Body of pancreas (tissue), 4 donors: Measurements from ENCODE around the gene ETV5. TPM values are rescaled to one million over a fixed set of nuclear protein-coding genes. Genes with fewer than 3 reads are reported as not detected.
"Not testable (repeated sequence)": the region's sequence is repeated elsewhere in the genome, so short reads cannot be mapped to it uniquely, and the experiment has no call there.

Experiments
- ATAC-seq: fragments of 150-250 bp; one replicate; pipeline ENCODE4 v1.9.1; 2016
- DNase-seq, 4 donors: peaks; one replicate each; pipeline ENCODE4 v3.0.0-alpha.2; 2019
- H3K27ac ChIP-seq, 4 donors: fragments of 200-600 bp; sonication (generic); 1 replicate in 3 of 4; 2 replicates in 1 of 4; pipeline versions ENCODE4 v1.5.1 to v1.6.1; 2016 to 2019; ENCODE audit warnings: mild to moderate bottlenecking in 1 of 4, mixed read lengths in 1 of 4, moderate library complexity in 1 of 4
- H3K27me3 ChIP-seq, 2 donors: fragments of 200-600 bp; sonication (generic); one replicate each; pipeline ENCODE4 v1.6.0; 2016; ENCODE audit warnings: mild to moderate bottlenecking in 1 of 2
- H3K36me3 ChIP-seq, 2 donors: fragments of 200-600 bp; sonication (generic); replicated peaks in 1 of 2; 2 replicates each; pipeline ENCODE4 v1.5.1; 2016; ENCODE audit warnings: low read depth in 2 of 2; ENCODE audit not compliant: insufficient read depth in 1 of 2
- H3K4me1 ChIP-seq: fragments of 200-600 bp; sonication (generic); one replicate; pipeline ENCODE4 v1.6.0; 2016
- H3K4me3 ChIP-seq, 2 donors: fragments of 200-600 bp; sonication (generic); 1 replicate in 1 of 2; 2 replicates in 1 of 2; pipeline ENCODE4 v1.5.1; 2016 to 2019
- H3K9me3 ChIP-seq, 3 donors: fragments of 200-600 bp; sonication (generic); 1 replicate in 2 of 3; 2 replicates in 1 of 3; pipeline ENCODE4 v1.5.1; 2016
- POLR2A ChIP-seq, 3 donors: fragments of 450-650 bp; IDR thresholded peaks; one replicate each; pipeline ENCODE4 v1.6.1; 2016; ENCODE audit warnings: antibody characterized with exemption in 3 of 3, mild to moderate bottlenecking in 2 of 3
- WGBS, 2 donors: methylation state at CpG; one replicate each; pipeline ENCODE4 v1.1.5; 2017; 5-methylcytosine and 5-hydroxymethylcytosine counted together
- intact Hi-C: fragments of 100-400 bp; cut with DNase I; formaldehyde crosslinking; loops from one replicate; pipeline ENCODE4 v1.15.1; 2023
- total RNA-seq, 2 donors: library from RNA; depleted of rRNA; stranded (reverse); fragments of >200 nt; gene quantifications; one replicate each; pipeline ENCODE4 v1.1.0, GENCODE V29; 2016
- TF ChIP-seq, protein P1 (sequence below), 7 experiments: fragments of 450-650 bp in 4 of 7; fragments of 200-600 bp in 3 of 7; sonication (generic) in 3 of 7; IDR thresholded peaks; one replicate each; pipeline ENCODE4 v1.5.1; 2016 to 2019; ENCODE audit warnings: antibody characterized with exemption in 7 of 7

The ETV5 gene
- total RNA-seq, 2 donors from 2014 or later: 14.5 to 39.2 TPM

DNA sequence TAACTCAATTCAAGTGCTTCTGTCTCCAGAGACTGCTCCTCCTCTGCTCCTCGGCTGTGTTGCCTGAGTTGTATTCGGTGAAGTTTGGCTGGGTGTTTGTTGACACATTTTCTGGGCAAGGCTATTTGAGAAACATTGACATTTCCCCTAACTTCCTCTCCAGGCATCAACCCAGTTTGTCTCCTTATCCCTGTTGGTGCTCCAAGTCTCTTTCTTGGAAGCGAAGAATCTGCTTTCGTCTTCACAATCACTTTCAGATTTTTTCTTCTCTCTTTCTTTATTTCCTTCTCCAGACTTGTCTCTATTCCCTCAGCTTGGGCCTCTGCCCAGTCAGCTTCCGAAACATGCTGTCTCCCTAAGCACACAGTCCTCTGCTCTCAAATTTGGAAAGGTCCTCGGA lies 84.7 kb downstream of the ETV5 start:
- Histone ChIP-seq H3K9me3 (no peaks in the 10 kb centered on the region), H3K4me1 (peaks cover 7% of the 10 kb centered on the region), H3K4me3 (no peak overlapping the region), H3K27ac (no peak overlapping the region), H3K27me3 (no peaks in the 10 kb centered on the region), H3K36me3 (no peaks in the 10 kb centered on the region)
- DNase-seq (peak in 3 of 4 donors; percentile 10 to 37 (median 23)), ATAC-seq (no peak)
- intact Hi-C loops: no loop called here
- TF ChIP-seq, protein P1, sequence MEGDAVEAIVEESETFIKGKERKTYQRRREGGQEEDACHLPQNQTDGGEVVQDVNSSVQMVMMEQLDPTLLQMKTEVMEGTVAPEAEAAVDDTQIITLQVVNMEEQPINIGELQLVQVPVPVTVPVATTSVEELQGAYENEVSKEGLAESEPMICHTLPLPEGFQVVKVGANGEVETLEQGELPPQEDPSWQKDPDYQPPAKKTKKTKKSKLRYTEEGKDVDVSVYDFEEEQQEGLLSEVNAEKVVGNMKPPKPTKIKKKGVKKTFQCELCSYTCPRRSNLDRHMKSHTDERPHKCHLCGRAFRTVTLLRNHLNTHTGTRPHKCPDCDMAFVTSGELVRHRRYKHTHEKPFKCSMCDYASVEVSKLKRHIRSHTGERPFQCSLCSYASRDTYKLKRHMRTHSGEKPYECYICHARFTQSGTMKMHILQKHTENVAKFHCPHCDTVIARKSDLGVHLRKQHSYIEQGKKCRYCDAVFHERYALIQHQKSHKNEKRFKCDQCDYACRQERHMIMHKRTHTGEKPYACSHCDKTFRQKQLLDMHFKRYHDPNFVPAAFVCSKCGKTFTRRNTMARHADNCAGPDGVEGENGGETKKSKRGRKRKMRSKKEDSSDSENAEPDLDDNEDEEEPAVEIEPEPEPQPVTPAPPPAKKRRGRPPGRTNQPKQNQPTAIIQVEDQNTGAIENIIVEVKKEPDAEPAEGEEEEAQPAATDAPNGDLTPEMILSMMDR (IDR thresholded peaks at IDR 0.05): no peak
- TF ChIP-seq POLR2A (IDR thresholded peaks at IDR 0.05): no peak
- WGBS, 2 donors: 49 to 55% methylated on average over 6 of the region's 6 CpGs

DNA sequence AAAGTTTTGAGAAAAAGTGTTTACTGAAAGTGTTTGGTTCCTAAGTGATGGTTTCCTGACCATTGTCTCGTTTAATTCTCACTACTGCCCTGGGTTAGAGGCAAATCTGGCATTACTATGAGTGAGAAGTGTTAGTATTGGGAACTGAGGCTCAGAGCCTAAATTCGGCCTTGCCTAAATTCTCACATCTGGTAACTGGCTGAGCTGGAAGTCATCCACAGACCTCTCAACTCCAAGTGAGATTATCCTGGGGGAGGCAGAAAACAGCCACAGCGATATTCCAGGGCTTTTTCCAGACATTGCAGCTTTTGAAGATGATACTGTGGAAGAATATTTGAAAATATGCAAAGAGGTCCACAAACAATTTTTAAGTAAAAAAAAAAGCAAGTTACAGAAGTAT lies 86.0 kb downstream of the ETV5 start:
- no peak for ATAC-seq
- DNase-seq: no peak
- H3K4me3 ChIP-seq: no peak overlapping the region
- no peak for TF ChIP-seq POLR2A (IDR thresholded peaks at IDR 0.05)
- TF ChIP-seq, protein P1 (IDR thresholded peaks at IDR 0.05): no peak
- WGBS, 2 donors: 79 to 81% methylated on average over 3 of the region's 3 CpGs
- H3K36me3 ChIP-seq: no peaks in the 10 kb centered on the region
- no peaks in the 10 kb centered on the region for H3K9me3 ChIP-seq
- intact Hi-C loops: no loop called here
- no peaks in the 10 kb centered on the region for H3K27me3 ChIP-seq
- H3K27ac ChIP-seq: no peak overlapping the region
- H3K4me1 ChIP-seq: peaks cover 7% of the 10 kb centered on the region

DNA sequence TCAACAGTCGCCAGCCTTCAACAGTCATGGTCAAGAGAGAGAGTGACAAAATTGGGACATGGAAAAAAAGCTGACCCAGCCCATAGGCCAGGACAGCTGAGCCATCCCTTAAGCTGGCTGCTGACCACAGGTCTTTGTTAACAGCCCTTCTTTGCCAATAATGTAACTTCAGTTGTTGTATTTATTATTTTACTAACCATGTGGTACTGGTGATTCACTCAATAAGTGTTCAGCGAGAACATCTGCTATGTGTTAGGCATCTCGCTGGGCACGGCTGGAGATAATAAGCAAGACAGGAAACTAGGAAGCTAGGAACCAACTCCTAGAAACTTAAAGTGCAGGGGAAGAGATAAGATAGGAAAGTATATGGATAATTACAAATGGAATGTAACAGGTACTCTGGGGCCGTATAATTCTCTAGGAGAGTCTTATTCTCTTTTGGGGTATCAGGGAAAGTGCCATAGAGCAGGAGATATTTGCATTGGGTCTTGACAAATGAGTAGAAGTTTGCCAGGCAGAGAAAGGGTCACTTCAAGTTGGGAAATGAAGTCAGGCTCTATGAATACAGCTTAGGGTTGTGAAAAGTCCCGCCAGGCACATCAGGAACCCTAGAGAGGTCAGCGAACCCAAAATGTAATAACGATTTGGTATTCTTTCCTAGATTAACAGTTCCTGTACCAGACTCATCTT lies 87.1 kb downstream of the ETV5 start:
- Histone ChIP-seq H3K9me3 (no peaks in the 10 kb centered on the region), H3K27ac (no peak overlapping the region), H3K4me1 (peaks cover 7% of the 10 kb centered on the region), H3K36me3 (no peaks in the 10 kb centered on the region), H3K4me3 (no peak overlapping the region), H3K27me3 (no peaks in the 10 kb centered on the region)
- no peak for ATAC-seq
- TF ChIP-seq, protein P1 (IDR thresholded peaks at IDR 0.05): no peak
- intact Hi-C loops: no loop called here
- 88 to 89% methylated on average over 8 of the region's 8 CpGs for WGBS, 2 donors
- DNase-seq: no peak

DNA sequence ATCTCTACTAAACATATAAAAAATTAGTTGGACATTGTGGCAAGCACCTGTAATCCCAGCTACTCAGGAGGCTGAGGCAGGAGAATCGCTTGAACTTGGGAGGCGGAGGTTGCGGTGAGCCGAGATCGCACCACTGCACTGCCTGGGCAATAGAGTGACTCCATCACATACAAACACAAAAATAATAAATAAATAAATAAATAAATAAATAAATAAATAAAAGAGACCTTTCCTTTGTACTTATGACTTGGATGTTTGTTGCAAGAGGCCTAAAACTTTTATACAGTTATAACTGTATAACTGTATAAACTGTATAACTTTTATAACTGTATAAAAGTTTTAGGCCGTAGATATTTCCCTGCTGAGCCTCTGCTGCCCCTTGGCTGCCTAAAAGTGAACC lies 87.6 kb downstream of the ETV5 start:
- H3K27me3 ChIP-seq, H3K4me1 ChIP-seq, intact Hi-C loops, H3K27ac ChIP-seq, H3K36me3 ChIP-seq, DNase-seq, H3K4me3 ChIP-seq, H3K9me3 ChIP-seq, ATAC-seq: not testable (repeated sequence)
- 93 to 97% methylated on average over 6 of the region's 6 CpGs for WGBS, 2 donors

DNA sequence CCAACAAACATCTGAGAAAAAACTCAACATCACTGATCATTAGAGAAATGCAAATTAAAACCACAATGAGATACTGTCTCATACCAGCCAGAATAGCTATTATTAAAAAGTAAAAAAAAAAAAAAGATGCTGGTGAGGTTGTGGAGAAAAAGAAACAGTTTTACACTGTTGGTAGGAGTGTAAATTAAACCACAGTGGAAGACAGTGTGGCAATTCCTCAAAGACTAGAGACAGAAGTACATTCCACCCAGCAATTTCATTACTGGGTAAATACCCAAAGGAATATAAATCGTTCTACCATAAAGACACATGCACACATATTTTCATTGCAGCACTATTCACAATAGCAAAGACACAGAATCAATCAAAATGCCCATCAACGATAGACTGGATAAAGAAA lies 89.6 kb downstream of the ETV5 start:
- DNase-seq, intact Hi-C loops, H3K36me3 ChIP-seq, H3K27me3 ChIP-seq, ATAC-seq, H3K27ac ChIP-seq, H3K4me1 ChIP-seq, H3K4me3 ChIP-seq, H3K9me3 ChIP-seq: not testable (repeated sequence)
- 58 to 62% methylated on average over 2 of the region's 2 CpGs for WGBS, 2 donors

DNA sequence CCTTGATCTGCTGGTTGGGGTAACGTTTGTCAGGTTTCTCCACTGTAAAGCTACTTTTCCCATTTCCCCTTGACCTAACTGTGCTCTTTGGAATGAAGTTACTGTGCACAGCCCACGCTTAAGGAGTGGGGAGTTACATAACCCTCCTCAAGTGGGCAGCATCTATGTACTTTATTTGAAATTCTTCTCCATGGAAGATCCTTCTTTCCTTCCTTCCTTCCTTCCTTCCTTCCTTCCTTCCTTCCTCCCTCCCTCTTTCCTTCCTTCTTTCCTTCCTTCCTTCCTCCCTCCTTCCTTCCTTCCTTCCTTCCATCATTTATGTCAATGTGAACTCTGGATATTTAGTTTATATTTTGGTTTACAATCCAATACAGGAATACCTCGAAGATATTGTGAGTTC lies 94.0 kb downstream of the ETV5 start:
- no peaks in the 10 kb centered on the region for H3K36me3 ChIP-seq
- no peaks in the 10 kb centered on the region for H3K4me1 ChIP-seq
- TF ChIP-seq POLR2A (IDR thresholded peaks at IDR 0.05): no peak
- TF ChIP-seq, protein P1 (IDR thresholded peaks at IDR 0.05): no peak
- H3K9me3 ChIP-seq: no peaks in the 10 kb centered on the region
- H3K27ac ChIP-seq: no peak overlapping the region
- ATAC-seq (no peak), DNase-seq (no peak)
- H3K27me3 ChIP-seq: no peaks in the 10 kb centered on the region
- no peak overlapping the region for H3K4me3 ChIP-seq
- intact Hi-C loops: no loop called here
- WGBS, 2 donors: 57 to 60% methylated on average over 3 of the region's 3 CpGs
